GM18867 (cell line): ENCODE measurements around the gene OR4M2.
"Not testable (repeated sequence)": the region's sequence is repeated elsewhere in the genome, so short reads cannot be mapped to it uniquely, and the experiment has no call there.

Experiments used
- ATAC-seq: cut with Tn5 transposase; IDR thresholded peaks from one replicate; pipeline ENCODE4 v1.9.1; 2021; ENCODE audit warnings: mild to moderate bottlenecking, moderate library complexity; ENCODE audit not compliant: unreplicated experiment

Gene OR4M2, protein sequence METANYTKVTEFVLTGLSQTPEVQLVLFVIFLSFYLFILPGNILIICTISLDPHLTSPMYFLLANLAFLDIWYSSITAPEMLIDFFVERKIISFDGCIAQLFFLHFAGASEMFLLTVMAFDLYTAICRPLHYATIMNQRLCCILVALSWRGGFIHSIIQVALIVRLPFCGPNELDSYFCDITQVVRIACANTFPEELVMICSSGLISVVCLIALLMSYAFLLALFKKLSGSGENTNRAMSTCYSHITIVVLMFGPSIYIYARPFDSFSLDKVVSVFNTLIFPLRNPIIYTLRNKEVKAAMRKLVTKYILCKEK

GRCh38 chr15:22080227-22080626 lies at the start of gene OR4M2:
TSS of gene OR4M2 (plus strand) at chr15:22080527. CDS start at chr15:22080625, 98 bp downstream.
- ATAC-seq: not testable (repeated sequence)

DNA sequence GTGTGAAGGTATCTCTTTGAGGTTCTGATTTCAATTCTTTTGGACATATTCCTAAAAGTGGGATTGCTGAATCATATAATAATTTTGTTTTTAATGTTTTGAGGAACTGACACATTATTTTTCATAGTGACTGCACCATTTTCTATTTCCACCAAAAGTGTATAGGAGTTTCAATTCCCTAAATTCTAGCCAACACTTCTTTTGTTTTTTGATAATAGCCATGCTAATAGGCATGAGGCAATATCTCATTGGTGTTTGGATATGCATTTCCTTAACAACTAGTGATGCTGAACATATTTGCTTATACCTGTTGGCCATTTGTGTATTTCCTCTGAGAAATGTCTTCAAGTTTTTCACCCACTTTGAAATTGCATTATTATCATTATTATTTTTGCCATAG lies 11.1 kb upstream of the OR4M2 start:
- not testable (repeated sequence) for ATAC-seq

- not testable (repeated sequence) for ATAC-seq
These were observed 1.1 kb downstream of the OR4M2 start for GRCh38 chr15:22081386-22081785.

GRCh38 chr15:22098616-22099253 lies 18.4 kb downstream of the OR4M2 start:
- not testable (repeated sequence) for ATAC-seq

DNA sequence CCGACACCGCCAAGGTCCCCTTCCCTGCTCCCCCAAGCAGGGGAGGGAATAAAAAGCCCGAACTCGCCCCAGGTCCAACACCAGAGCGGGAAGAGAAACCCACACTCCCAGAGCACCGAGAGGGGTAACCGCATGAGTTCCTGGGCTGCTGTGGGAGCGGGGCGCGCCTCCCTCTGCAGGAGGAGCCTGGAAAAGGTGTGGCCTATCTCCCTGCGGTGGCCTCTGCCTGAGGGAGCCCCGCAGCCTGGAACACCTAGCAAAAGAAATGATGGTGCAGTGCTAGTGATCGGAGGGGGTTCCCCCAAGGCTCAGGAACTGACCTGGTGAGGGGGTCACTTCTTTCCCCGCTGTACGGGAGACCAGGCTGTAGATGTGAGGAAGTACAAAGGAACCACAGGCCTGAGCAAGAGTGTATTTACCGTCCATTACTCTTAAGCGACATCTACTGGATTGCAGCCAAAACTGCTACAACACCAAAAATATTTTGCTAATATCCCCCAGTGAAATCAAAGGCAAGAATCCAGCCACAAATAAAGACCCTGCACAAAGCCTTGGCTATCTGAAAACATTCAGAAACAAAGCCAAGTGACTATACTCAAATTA lies 19.1 kb downstream of the OR4M2 start:
- ATAC-seq: peak; percentile 83

DNA sequence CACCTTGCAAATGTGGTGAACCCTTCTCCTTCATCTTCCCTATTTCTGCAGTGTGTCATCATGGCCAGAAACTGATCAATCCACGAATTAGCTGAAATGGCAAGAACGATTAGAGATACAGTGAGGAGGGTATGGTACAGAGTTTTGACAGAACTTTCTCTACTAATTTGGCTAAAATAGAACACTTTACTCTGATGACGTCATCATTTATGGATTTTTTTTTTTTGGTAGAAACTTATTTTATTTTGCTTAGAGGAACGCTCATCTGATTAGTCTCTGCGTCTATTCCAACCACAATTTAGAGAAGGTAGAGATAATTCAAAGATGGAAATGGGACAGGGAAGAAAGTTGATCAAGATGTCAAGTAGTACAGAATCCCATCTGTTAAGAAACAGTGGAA lies 41.7 kb downstream of the OR4M2 start:
- ATAC-seq: not testable (repeated sequence)
